Cardiac fibroblast (primary cell): ENCODE data around the gene CXCL11.

Experiments used
- DNase-seq, 2 donors: peaks; one replicate each; pipeline versions ENCODE4 v3.0.0 to v3.0.0-alpha.2; 2010; ENCODE audit warnings: low read depth in 2 of 2
- H3K4me3 ChIP-seq, 2 donors: replicated peaks in 1 of 2; 1 replicate in 1 of 2; 2 replicates in 1 of 2; pipeline ENCODE4 v1.5.1; 2011; ENCODE audit warnings: low read depth in 2 of 2, low read length in 2 of 2, mild to moderate bottlenecking in 2 of 2, moderate library complexity in 1 of 2
- CTCF ChIP-seq: IDR thresholded peaks from one replicate; pipeline ENCODE4 v1.5.1; 2011; ENCODE audit warnings: low read depth, mild to moderate bottlenecking, low read length, inconsistent platforms

CXCL11 gene

GRCh38 chr4:76036855-76037254, 985 bp upstream of the CXCL11 start:
- DNase-seq = no peak
- TF ChIP-seq CTCF = no peak
- no peak overlapping the region for H3K4me3 ChIP-seq

- H3K4me3 ChIP-seq = no peak overlapping the region
- no peak for DNase-seq
- TF ChIP-seq CTCF = no peak
Measured at GRCh38 chr4:76035141-76035540, 729 bp downstream of the CXCL11 start.

- no peak for TF ChIP-seq CTCF
- DNase-seq = no peak
- no peak overlapping the region for H3K4me3 ChIP-seq
Measured at GRCh38 chr4:76029300-76029699, 6.6 kb downstream of the CXCL11 start.

GRCh38 chr4:76028350-76028765, 7.5 kb downstream of the CXCL11 start:
- no peak for TF ChIP-seq CTCF
- peak; percentile 32 to 41 for DNase-seq
- peak overlapping the region in 1 of 2 donors; percentile 18 for H3K4me3 ChIP-seq

GRCh38 chr4:76024065-76024464, 11.8 kb downstream of the CXCL11 start:
- H3K4me3 ChIP-seq = no peak overlapping the region
- DNase-seq = no peak
- TF ChIP-seq CTCF = no peak

GRCh38 chr4:76023389-76023788, 12.5 kb downstream of the CXCL11 start, which contains the start of gene CXCL10:
Gene CXCL10 (minus strand): TSS chr4:76023497. CDS start chr4:76023431, 66 bp downstream.
- DNase-seq = peak in 1 of 2 donors; percentile 49
- H3K4me3 ChIP-seq = no peak within 1 kb of the TSS
- no peak for TF ChIP-seq CTCF

GRCh38 chr4:76022677-76023076, 13.2 kb downstream of the CXCL11 start:
- no peak for DNase-seq
- no peak for TF ChIP-seq CTCF
- H3K4me3 ChIP-seq = no peak overlapping the region
